HG03045 (cell line): ENCODE measurements around the gene MBOAT7.
"Not testable (repeated sequence)": the region's sequence is repeated elsewhere in the genome, so short reads cannot be mapped to it uniquely, and the experiment has no call there.

ENCODE experiments used
- ATAC-seq: cut with Tn5 transposase; IDR thresholded peaks from one replicate; pipeline ENCODE4 v1.9.1; 2021; ENCODE audit warnings: mild to moderate bottlenecking, moderate library complexity; ENCODE audit not compliant: unreplicated experiment

MBOAT7 gene

GRCh38 chr19:54189145-54189734, at the start of gene MBOAT7:
Gene MBOAT7 (minus strand): TSS chr19:54189580. CDS start chr19:54188508, 1,072 bp downstream.
- ATAC-seq: peak; percentile 22

GRCh38 chr19:54233941-54234340, 44.6 kb upstream of the MBOAT7 start:
- no peak for ATAC-seq

- peak; percentile 75 for ATAC-seq
These were observed 41.9 kb upstream of the MBOAT7 start for GRCh38 chr19:54231077-54231931.

GRCh38 chr19:54230031-54230430, 40.7 kb upstream of the MBOAT7 start:
- no peak for ATAC-seq

- no peak for ATAC-seq
These were observed 39.8 kb upstream of the MBOAT7 start for GRCh38 chr19:54229146-54229545.

GRCh38 chr19:54224619-54225018, 35.2 kb upstream of the MBOAT7 start:
- ATAC-seq: not testable (repeated sequence)

GRCh38 chr19:54223937-54224281, 34.5 kb upstream of the MBOAT7 start:
- ATAC-seq: not testable (repeated sequence)

- not testable (repeated sequence) for ATAC-seq
These were observed 34.0 kb upstream of the MBOAT7 start for GRCh38 chr19:54223277-54223936.

- ATAC-seq: not testable (repeated sequence)
These were observed 33.3 kb upstream of the MBOAT7 start, which contains the start of gene LILRB3 for GRCh38 chr19:54222474-54223276. Gene LILRB3 (minus strand): TSS chr19:54223007. CDS start chr19:54222976, 31 bp downstream.

GRCh38 chr19:54221947-54222346, 32.6 kb upstream of the MBOAT7 start:
- ATAC-seq: not testable (repeated sequence)

- not testable (repeated sequence) for ATAC-seq
These were observed 30.3 kb upstream of the MBOAT7 start for GRCh38 chr19:54219702-54220101.

GRCh38 chr19:54218960-54219661, 29.7 kb upstream of the MBOAT7 start:
- no peak for ATAC-seq

GRCh38 chr19:54218259-54218658, 28.9 kb upstream of the MBOAT7 start:
- no peak for ATAC-seq

GRCh38 chr19:54217517-54218247, 28.3 kb upstream of the MBOAT7 start:
- ATAC-seq: not testable (repeated sequence)

GRCh38 chr19:54216869-54217268, 27.5 kb upstream of the MBOAT7 start:
- ATAC-seq: no peak

- ATAC-seq: not testable (repeated sequence)
These were observed 25.4 kb upstream of the MBOAT7 start for GRCh38 chr19:54214734-54215133.

- not testable (repeated sequence) for ATAC-seq
These were observed 24.8 kb upstream of the MBOAT7 start for GRCh38 chr19:54214217-54214616.

GRCh38 chr19:54211235-54211634, 21.9 kb upstream of the MBOAT7 start:
- ATAC-seq: no peak

- ATAC-seq: no peak
These were observed 20.6 kb upstream of the MBOAT7 start for GRCh38 chr19:54209811-54210494.
